ACC112 (cell line): Measurements from ENCODE around the gene RHOG.
A peak's percentile ranks its signal among the peaks of the same experiment; 100 is the strongest.

Experiments
- H2AFZ ChIP-seq: fragments of 200-600 bp; sonication (generic); one replicate; pipeline ENCODE4 v1.6.0; 2017; ENCODE audit warnings: antibody characterized with exemption, low read length; ENCODE audit not compliant: unreplicated experiment
- H3K27ac ChIP-seq: fragments of 200-600 bp; sonication (generic); 2 replicates; pipeline ENCODE4 v1.5.1; 2014; ENCODE audit warnings: low read depth, mild to moderate bottlenecking, antibody characterized with exemption, low read length, moderate library complexity
- H3K27me3 ChIP-seq: fragments of 200-600 bp; sonication (generic); 2 replicates; pipeline ENCODE4 v1.6.1; 2014; ENCODE audit warnings: mild to moderate bottlenecking, antibody characterized with exemption, low read length, moderate library complexity, mixed read lengths; ENCODE audit not compliant: insufficient read depth
- H3K36me3 ChIP-seq: fragments of 200-600 bp; sonication (generic); 2 replicates; pipeline ENCODE4 v1.6.1; 2016; ENCODE audit warnings: mild to moderate bottlenecking, antibody characterized with exemption, low read length, moderate library complexity, mixed read lengths; ENCODE audit not compliant: insufficient read depth
- H3K4me1 ChIP-seq: fragments of 200-600 bp; sonication (generic); one replicate; pipeline ENCODE4 v1.6.1; 2016; ENCODE audit warnings: low read length, mixed read lengths; ENCODE audit not compliant: insufficient read depth, unreplicated experiment, control insufficient read depth
- H3K4me3 ChIP-seq: fragments of 200-600 bp; sonication (generic); 2 replicates; pipeline ENCODE4 v1.5.1; 2014; ENCODE audit warnings: mild to moderate bottlenecking, low read depth, low read length
- H3K79me2 ChIP-seq: fragments of 200-600 bp; sonication (generic); one replicate; pipeline ENCODE4 v1.6.0; 2016; ENCODE audit warnings: low read length; ENCODE audit not compliant: control insufficient read depth, unreplicated experiment, insufficient read depth

RHOG gene

GRCh38 chr11:3840870-3841425 lies at the start of gene RHOG:
RHOG (minus strand) TSS chr11:3840959; CDS start chr11:3828138, 12,821 bp downstream.
- no peaks in the 10 kb centered on the region for H3K36me3 ChIP-seq
- peak within 1 kb of the TSS; percentile 82 for H3K27ac ChIP-seq
- peak within 1 kb of the TSS; percentile 64 for H2AFZ ChIP-seq
- peak within 1 kb of the TSS; percentile 91 for H3K4me3 ChIP-seq
- H3K79me2 ChIP-seq = peaks cover 45% of the 10 kb centered on the region
- no peaks in the 10 kb centered on the region for H3K27me3 ChIP-seq
- peaks cover 28% of the 10 kb centered on the region for H3K4me1 ChIP-seq

DNA sequence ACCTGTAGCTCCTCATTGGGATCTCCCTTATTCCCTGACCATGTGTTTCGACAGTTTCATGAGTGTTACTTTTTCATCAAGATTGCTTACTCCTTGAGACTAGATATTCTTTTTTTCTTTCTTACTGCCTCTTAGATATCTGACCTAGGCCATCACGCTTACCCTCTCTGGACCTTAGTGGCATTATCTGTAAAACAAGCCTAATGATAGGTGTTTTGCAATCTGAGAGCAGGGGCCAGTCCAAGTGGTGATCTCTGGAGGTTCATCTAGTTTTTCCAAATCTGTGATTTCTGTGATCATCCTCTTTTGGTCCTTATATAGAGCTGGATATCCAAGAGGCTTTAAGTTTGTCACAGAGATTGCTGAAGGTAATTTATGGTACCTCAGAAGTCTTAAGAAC lies 49.3 kb upstream of the RHOG start:
- H2AFZ ChIP-seq = no peak overlapping the region
- H3K27ac ChIP-seq = no peak overlapping the region
- peaks cover 14% of the 10 kb centered on the region for H3K79me2 ChIP-seq
- H3K4me1 ChIP-seq = peaks cover 27% of the 10 kb centered on the region
- no peak overlapping the region for H3K4me3 ChIP-seq
- H3K27me3 ChIP-seq = no peaks in the 10 kb centered on the region
- H3K36me3 ChIP-seq = no peaks in the 10 kb centered on the region

DNA sequence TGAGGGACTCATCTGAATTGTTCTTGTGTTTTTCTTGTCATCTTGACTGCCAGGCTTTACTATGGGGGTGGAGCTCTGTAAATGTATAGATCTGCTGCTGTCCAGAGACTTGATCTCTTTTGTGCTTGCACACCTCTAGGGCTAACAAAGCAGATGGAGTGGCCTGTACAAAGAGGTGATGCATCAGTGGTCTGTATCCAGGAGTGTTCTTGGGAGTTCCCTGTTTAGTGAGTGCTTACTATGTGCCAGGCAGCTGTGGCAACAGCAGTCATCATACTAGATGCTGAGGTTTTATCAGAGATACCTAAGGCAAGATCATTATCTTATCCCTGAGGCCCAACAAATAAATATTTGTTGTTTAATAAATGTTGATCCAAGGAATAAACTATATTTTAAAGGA lies 48.1 kb upstream of the RHOG start:
- H3K4me1 ChIP-seq = peaks cover 15% of the 10 kb centered on the region
- H3K36me3 ChIP-seq = no peaks in the 10 kb centered on the region
- H3K27me3 ChIP-seq = no peaks in the 10 kb centered on the region
- H2AFZ ChIP-seq = no peak overlapping the region
- peaks cover 22% of the 10 kb centered on the region for H3K79me2 ChIP-seq
- no peak overlapping the region for H3K4me3 ChIP-seq
- no peak overlapping the region for H3K27ac ChIP-seq

DNA sequence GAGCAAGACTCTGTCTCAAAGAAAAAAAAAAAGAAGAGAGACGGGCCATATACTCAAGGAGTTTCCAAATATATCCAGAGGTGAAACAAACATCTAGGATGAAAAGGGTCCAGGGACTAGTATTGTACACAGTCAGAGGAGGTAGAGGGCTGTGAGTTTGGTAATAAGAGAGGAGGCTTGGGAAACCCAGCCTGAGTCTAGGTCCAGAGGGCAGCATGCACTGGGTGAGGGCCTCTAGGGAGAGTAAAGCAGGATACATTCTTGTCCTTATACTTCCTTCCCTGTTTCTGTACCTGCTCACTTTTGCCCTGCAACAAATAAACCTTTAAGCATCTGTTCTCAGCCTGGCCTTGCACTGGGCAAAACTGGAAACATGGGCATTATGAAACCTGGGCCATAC lies 46.2 kb upstream of the RHOG start:
- Histone ChIP-seq H3K4me3 (no peak overlapping the region), H3K4me1 (peaks cover 8% of the 10 kb centered on the region), H3K27ac (no peak overlapping the region), H3K27me3 (no peaks in the 10 kb centered on the region), H2AFZ (no peak overlapping the region), H3K36me3 (no peaks in the 10 kb centered on the region), H3K79me2 (peaks cover 22% of the 10 kb centered on the region)

GRCh38 chr11:3885855-3886254 lies 45.1 kb upstream of the RHOG start:
- Histone ChIP-seq H3K4me3 (no peak overlapping the region), H3K79me2 (peaks cover 18% of the 10 kb centered on the region), H3K4me1 (peaks cover 11% of the 10 kb centered on the region)

GRCh38 chr11:3882655-3883054 lies 41.9 kb upstream of the RHOG start:
- no peak overlapping the region for H2AFZ ChIP-seq
- H3K4me1 ChIP-seq = peaks cover 19% of the 10 kb centered on the region
- no peak overlapping the region for H3K27ac ChIP-seq
- no peak overlapping the region for H3K4me3 ChIP-seq
- H3K79me2 ChIP-seq = peaks cover 20% of the 10 kb centered on the region
- H3K36me3 ChIP-seq = no peaks in the 10 kb centered on the region
- H3K27me3 ChIP-seq = no peaks in the 10 kb centered on the region

More at GRCh38 chr11:3885855-3886254, 45.1 kb upstream of the RHOG start:
- H3K36me3 ChIP-seq = no peaks in the 10 kb centered on the region
- no peaks in the 10 kb centered on the region for H3K27me3 ChIP-seq
- H2AFZ ChIP-seq = no peak overlapping the region
- no peak overlapping the region for H3K27ac ChIP-seq

DNA sequence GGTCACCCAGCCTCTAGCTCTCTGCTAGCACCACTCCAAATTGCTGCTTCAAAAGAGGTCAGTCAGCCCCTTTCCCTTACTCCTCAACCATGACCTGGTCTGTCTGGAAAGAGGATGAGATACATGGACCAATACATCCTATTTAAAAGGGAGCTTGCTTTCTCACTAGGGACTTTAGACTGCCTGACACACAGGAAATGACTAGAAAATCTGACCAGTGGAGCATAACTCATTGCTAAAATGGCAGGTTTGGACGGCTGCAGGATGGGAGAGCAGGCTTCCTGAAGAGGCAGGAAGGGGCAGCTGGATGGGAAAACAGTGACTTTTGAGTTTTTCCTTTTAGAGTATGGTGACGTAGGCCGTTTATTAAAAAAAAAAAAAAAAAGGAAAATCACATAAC lies 40.0 kb upstream of the RHOG start:
- Histone ChIP-seq H2AFZ (no peak overlapping the region), H3K36me3 (no peaks in the 10 kb centered on the region), H3K27me3 (no peaks in the 10 kb centered on the region), H3K27ac (no peak overlapping the region), H3K79me2 (peaks cover 19% of the 10 kb centered on the region), H3K4me3 (no peak overlapping the region), H3K4me1 (peaks cover 14% of the 10 kb centered on the region)

DNA sequence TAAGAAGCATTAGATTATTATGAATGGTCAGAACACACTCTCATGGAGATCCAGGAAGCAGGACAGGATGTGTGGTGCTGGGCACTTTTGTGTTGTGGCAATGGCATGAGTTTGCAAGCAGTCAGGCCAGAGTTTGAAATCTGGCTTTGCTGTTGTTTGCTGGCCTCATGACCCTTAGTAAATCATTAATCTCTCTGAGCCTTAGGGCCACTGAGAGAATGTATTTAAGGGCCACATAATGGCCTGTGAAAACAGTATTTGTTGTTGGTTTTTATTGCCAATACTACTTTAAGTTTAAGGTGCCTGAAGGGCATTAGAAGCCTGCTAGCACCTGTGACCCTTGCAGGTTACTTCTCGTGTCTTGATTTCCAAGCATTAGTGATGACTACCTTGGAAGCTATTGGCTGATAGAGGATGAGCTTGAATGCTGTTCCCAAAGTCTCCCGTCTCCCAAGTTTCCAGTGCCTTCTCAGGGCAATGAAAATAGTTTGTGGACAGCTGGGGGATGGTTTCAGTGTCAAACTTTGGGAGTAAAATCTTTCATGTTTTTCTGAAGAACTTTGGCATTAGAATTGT lies 39.3 kb upstream of the RHOG start:
- peaks cover 12% of the 10 kb centered on the region for H3K4me1 ChIP-seq
- H3K36me3 ChIP-seq = no peaks in the 10 kb centered on the region
- no peak overlapping the region for H2AFZ ChIP-seq
- no peak overlapping the region for H3K4me3 ChIP-seq
- no peaks in the 10 kb centered on the region for H3K27me3 ChIP-seq
- H3K27ac ChIP-seq = no peak overlapping the region
- peaks cover 17% of the 10 kb centered on the region for H3K79me2 ChIP-seq

DNA sequence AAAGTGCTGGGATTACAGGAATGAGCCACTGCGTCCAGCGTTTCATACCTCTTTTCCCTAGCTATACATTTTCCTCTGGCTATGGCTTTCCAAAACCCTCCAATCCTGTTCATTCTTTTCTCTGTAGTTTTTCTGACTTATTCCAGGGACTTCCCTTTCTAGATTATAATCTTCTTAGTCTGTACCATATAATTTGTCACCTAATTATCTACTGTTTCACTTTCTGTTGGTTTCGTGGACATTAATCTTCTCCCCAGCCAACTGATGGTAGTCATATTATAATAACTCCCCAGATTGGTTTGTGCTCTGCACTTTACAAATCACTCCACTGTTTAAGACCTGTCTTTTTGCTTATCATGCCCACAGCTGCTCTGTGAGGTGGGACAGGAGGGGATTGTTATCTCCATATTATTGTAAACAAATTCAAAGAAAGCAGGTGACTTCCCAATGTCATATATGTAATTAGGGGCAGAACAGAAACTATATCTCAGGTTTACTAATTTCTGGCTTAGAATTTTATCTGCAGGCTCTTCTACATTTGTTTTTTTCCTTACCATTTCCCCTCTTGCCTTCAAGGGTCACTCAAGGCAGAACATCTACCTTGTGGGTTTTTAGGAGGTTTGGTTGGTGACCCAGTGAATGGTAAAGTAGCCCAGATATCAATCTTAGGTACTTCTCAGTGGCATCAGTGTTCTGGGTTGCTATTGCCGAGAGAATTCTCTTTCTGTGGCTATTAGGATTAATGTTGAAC lies 38.6 kb upstream of the RHOG start:
- H3K27ac ChIP-seq = no peak overlapping the region
- peaks cover 12% of the 10 kb centered on the region for H3K4me1 ChIP-seq
- peaks cover 14% of the 10 kb centered on the region for H3K79me2 ChIP-seq
- no peak overlapping the region for H2AFZ ChIP-seq
- no peak overlapping the region for H3K4me3 ChIP-seq
- no peaks in the 10 kb centered on the region for H3K27me3 ChIP-seq
- H3K36me3 ChIP-seq = no peaks in the 10 kb centered on the region

GRCh38 chr11:3878258-3878584 lies 37.5 kb upstream of the RHOG start:
- Histone ChIP-seq H3K36me3 (no peaks in the 10 kb centered on the region), H3K4me3 (no peak overlapping the region), H3K4me1 (peaks cover 12% of the 10 kb centered on the region), H3K27ac (no peak overlapping the region), H3K79me2 (peaks cover 12% of the 10 kb centered on the region), H2AFZ (no peak overlapping the region), H3K27me3 (no peaks in the 10 kb centered on the region)
